ENCODE measurements around the gene ZFAND3.

Gene ZFAND3

DNA sequence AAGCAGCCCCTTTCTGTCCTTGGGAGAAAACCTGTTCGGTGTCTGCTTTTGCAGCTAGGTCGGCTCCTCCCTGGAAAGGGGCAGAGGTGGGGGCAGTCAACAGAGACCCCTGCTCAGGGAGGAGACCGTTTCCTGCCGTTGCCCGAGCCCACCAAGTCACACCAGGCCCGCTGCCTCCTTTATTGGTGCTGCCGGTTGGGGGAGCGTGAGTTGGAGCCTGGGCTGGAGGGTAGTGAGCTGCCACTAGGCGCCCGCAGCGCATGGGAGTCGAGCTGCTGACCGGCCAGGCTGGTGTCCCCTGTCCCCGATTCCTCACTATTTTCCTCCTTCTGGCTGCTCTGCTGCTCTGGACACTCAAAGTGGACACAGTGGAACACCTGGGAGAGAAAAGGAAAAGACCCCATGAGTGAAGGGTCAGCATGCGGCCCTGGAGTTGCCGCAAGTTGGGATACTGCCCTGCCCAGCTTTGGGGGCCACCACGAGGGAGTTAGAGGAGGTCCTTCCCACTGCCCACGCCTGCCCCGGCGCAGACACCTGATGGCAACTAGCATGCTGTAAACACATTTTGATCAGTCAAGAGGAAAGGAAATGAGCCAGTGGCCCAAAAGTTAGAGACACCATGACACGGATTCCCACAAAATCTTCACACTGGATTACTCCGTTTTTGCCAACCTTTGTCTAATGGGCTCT, 355.4 kb downstream of the ZFAND3 start:
- no peak for DNase-seq

DNA sequence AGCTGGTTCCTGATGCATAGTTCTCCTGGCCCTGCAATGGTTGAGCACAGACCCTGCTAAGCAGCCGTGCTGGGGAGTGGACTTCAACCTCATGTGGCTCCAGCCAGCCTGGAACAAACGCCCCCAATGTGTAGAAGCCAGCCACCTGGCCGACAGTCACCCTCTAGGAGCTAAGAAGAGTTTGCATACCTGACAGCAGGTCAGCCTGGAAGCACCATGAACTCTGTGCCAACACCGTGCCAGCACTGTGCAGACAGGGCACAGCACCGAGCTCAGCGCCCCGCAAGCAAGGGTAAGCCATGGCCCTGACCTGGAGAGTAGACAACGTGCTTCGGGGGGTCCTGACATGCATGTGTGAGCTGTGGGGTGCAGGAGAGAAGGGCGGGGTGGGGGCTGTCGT, 356.3 kb downstream of the ZFAND3 start:
- no peak for DNase-seq

DNA sequence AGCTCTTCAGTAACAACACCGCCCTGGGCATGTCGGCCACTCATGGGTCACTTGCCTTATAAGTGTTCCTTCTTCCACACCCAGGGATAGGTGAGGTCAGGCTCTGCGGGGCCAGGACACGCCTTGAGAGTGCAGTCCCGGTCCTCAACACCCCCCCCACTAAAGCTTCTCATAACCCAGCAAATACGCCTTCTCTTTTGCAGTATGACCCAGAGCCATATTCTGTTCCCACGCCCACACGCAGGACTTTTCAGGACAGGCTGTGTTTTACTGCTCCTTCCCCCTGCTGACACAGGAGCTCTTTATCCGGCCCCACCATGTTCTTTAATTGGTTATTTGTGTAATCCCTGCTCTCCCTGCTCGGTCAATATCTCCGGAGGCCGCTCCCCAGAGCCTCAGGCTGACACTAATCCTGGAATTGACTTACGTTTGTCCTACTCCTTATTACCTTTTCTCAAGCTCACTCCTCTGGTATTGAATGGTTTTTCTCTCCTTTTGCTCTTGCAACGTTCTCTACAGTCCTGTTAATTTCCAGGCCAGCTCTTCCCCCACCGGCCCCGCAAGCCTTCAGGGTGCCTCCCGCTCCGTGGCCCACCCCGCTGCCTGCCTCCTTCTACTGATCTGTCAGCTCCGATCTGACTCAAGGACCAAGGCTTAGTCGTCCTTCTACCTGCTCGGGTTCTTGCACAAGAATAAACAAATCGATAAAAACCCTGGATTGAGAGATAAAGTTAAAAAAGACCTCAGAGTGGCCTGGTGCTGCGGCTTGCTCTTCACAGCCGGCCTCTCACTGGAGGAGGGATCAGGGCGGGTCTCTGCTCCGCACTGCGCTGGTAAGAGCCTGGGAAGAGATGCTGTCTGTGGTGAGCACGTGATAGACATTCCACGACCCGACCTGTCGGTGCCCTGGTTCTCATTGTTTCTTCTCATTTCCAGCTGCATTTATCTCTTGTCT, 357.5 kb downstream of the ZFAND3 start:
- DNase-seq = no peak

DNA sequence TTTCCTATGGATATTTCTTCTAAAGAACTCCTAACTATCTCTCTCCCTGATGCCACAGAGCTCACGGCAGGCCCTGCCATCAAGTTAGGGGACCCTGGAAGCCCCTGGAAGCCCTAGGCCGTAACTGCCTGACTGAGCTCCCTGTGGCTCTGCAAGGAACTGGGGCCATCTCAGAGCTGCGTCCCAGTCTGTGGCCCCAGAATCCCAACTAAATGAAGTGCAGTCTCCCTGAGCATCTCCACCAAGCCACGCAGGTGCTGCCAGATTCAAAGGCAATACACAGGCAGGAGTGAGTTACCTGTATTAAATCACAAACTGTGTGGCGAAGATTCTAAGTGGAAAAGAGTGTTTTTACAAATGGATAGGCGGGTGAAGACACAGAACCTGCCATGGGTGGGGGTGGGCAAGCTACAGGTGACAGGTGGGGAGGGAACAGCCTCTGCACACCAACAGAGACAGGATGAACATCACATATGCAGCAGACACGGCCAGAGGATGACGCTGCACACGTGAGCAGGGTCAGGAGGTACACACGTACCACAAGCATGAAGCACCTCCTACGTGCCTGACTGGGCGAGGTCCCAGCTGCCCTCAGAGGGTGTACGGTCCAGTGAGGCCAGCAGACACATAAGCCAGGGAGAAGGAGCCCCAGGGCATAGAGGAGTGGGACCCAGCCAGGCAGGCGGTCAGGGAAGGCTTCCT, 358.5 kb downstream of the ZFAND3 start:
- no peak for DNase-seq

DNA sequence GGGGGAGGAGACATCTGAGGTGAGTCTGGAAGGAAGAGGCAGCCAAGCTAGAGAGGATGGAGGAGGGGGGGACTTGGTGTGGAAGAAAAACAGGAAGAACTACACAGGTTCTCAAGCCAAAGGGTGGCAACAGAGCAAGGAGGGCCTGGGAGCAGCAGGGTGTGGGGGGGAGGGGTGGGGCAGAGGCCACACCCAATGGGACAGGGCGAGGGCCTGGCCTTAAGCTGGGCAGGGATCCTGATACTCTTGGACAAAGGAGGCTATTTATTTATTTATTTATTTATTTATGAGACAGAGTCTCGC, 359.0 kb downstream of the ZFAND3 start:
- DNase-seq = no peak

DNA sequence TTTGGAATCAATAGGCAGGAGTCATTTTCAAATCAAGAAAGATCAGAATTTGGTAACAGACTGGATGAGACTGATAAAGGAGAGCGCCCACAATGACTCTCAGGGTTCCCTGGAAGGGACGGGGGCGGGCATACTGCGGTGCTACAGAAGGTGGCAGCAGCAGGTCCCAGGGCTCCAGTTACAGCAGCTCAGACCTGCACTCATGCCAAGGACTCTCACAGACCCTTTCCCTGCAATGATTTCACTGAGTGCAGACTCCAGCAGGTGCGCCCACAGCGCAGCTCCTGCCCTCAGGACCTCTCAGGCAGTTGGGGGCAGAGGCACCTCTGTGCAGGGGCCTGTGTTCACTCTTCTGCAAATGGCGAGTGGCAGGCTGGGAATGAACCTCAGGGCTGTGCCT, 359.8 kb downstream of the ZFAND3 start:
- DNase-seq = peak; percentile 18

DNA sequence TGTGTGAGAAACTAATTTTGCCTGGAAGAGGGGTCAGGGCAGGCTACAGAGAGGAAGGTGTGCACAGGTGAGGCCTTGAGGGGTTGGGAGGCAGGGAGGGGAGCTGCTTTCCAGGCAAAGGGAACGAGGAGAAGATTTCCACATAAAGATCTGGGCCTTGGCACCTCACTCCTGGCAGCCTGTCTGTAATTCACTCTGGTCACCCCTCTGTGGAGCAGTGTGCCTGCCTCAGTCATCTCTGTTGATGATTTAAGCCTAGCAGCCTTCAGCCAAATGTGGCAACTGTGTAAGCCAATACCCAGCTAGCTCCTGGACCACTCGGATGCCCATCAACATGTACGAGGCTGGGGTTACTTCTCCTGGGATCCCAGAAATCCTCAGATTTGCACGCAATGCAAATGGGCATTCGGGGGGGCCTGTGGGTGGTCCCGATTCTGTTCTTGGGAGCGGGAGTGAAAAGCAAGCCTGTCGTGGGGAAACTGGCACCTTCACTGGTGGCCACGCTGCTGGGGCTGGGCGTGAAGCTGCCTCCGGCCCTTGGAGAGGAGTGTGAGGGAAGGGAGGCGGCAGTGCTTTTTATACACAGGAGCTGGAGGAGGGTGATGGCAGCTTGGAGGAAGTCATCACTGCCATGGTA, 360.4 kb downstream of the ZFAND3 start:
- no peak for DNase-seq

DNA sequence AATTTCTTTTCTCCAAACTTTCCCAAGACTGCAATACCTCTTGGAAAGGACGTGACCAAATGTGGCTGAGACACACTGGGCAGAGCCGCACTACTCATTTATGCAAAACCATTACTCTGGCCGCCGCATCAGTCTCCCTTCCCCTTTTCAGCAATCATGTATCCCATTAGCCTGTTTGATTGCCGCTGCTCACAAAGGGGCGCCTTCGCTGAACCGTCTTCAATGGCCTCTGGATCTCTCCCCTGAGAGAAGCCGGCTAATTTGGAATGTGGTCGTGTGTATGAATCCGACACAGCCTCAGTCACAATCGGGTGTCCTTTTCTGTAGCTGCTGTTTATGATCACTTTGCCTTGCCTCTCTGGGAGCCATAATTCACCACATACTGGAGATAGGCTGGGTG, 361.1 kb downstream of the ZFAND3 start:
- DNase-seq = no peak

DNA sequence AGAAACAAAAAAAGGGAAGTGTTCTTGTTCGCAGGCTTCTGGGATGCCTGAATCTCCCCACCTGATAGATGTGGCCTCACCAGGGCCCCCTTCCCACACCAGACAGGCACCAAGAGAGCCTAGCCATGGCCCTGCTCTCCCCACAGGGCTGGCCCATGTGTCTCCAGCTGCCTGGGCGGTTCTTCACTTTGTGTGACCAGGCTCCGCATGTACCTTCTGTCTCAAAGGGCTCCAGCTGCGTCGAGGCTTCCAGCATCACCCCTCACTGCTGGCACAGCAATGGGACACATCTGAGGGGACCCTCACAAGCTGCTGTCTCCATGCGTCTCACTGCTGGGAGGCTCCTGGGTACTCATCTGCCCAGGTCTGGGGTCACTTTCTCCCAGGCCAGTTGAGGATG, 362.9 kb downstream of the ZFAND3 start:
- DNase-seq = no peak

DNA sequence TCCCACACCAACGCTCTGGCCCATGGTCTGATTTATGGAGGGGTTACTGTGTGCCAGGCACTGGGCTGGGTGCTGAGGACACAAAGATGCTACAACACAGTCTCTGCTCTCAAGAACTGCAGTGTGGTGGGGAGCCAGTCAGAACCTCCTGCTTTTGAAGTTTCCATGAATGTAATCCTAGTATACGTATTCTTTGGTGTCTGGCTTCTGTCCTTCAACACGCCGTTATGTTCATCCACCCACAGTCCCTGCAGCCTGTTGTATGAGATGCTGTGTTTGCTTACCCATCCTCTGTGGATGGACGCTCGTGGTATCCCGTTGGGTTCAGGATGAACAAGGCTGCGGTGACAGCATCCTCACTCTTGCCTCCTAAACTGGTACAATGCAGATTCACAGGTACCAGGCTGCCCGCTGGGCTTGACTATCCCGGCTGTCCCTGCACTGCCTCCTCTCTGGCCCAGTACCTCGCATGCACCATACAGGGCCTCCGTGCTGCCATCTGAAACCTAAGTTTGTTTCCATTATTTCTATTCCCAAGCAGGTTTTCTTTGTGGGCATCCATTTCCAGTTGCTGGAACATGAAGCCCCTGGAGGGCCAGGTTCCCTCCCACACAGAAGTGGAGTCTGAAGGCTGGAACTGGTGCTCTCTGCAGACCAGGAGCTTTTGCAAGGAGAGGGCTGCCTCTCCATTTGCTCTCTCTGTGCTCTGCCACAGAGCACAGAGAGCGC, 364.5 kb downstream of the ZFAND3 start:
- no peak for DNase-seq

DNA sequence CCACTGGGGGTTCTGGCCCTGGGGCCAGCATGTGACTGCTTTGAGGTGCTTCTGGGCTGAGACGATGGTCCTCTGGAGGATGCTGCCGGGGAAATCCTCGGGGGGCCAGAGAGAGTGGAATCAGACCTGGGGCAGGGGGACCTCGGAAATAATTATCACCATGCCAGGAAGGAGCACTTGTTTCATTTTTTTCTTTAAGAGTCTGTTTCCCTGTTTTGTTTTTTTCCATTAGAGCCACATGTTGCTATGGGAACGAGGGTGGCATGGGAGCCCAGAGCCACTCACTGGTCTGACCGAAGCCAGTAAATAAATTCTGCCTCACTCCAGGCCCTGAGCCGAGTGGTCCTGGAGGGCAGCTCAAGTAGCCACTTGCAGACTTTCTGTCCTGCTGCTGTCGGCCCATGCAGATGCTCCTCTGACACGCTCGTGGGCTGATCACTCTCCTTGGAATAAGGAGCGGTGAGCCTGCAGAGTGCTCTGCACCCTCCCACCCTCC, 365.1 kb downstream of the ZFAND3 start:
- DNase-seq = no peak

DNA sequence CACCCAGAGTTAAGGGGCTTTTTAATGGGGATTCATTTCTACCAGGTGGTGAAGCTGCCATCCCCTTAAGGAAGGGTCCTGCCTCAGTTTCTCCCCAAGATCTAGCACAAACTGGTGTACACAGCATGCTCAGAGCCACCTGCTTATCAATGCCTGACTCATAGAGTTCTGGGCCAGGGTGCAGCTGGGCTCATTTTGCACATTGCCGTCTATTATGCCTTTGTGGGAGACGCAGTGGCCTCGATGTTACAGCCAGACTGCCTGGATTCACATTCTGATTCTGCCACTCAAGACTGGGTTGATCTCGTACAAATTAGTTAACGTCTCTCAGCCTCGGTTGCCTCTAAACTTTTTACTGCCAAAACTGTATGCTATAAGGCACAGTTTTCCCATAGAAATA, 365.7 kb downstream of the ZFAND3 start:
- DNase-seq = no peak

DNA sequence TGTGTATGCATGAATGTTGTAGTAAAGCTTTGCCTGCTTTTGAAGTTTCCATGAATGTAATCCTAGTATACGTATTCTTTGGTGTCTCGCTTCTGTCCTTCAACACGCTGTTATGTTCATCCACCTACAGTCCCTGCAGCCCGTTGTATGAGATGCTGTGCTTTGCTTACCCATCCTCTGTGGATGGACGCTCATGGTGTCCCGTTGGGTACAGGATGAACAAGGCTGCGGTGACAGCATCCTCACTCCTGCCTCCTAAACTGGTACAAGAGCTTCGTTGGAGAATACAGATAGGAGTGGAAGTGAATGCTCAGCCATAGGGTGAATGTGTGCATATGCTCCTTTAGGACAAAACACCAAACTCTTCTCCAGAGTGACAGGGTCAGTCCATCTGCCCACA, 366.2 kb downstream of the ZFAND3 start:
- no peak for DNase-seq

DNA sequence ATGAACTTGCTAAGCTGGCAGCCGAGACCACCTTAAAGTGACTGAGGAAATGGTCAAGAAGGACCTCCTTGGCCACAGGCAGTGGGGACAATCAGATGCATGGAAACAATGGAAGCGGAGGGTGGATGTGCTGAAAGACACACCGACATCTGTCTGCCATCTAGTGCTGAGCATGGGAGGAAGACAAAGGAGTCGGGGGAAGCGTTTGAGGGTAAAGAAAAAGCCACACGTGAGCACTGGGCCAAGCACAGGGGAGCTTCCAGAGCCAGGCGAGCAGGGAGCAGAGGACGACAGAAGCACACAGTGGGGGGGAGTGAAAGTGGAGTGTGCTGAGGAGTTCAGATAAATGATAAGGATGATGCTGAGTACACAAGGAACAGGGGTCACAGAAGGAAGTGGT, 367.8 kb downstream of the ZFAND3 start:
- DNase-seq = no peak

DNA sequence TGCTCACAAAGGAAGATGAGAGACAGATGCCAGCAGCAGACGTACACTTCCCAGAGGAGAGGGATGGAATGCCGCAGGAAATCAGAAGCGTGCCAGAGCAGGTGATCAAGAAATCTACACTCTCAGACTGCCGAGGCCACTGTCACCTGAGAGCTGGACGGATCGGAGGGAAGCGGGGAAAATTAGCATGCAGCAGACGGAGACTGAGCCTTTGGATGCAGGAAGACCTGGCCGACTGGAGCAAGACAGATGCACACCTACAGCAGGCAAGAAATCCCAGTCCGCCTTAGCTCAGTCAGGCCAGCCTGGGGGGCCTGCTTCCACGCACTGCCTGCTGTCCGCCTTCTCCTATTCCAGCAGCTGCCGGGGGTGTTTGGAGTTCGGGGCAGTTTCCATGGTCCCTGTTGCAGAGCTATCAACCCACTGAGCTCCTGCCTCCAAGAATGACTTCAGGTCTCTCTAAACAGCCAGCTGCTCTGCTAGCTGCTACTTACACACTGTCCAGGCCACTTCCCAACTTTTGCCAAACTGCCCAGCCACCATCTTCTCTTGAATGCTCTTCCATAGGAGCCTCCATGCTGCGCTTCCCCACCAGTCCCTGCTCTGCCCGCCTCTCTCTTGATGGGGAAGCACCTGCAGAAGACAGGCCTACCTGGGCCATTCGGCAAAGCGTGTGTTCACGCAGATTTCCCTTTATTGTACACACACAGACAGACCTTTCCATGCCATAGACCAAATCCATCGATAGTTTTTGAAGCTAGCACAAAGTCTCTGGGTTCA, 368.5 kb downstream of the ZFAND3 start:
- no peak for DNase-seq

DNA sequence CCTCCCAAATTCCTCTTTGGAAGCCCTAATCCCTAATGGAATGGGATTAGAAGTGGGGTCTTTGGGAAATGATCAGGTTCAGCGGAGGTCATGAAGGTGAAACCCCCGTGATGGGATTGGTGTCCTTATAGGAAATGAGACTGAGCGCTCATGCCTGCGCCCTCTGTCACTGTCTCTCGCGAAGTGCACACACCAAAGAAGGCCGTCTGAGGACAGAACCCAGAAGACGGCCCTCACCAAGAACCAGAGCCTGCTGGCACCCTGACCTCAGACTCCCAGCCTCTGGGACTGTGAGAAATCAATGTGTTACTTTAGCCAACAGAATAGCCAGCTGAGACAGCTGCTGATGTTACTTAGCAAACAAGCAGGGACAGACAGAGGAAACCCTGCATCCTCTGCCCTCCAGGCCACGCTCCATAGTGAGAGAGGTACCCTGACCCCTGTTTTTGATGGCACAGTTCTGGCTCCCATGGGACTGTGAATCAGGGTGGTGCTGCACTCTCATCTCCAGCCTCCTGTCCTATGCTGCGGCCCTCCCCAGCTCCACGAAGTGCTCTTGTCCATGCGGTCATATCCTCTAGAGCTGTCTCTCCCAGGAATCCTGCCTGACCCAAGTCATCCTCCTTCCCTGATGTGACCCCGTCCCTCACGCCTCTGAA, 369.3 kb downstream of the ZFAND3 start:
- no peak for DNase-seq

DNA sequence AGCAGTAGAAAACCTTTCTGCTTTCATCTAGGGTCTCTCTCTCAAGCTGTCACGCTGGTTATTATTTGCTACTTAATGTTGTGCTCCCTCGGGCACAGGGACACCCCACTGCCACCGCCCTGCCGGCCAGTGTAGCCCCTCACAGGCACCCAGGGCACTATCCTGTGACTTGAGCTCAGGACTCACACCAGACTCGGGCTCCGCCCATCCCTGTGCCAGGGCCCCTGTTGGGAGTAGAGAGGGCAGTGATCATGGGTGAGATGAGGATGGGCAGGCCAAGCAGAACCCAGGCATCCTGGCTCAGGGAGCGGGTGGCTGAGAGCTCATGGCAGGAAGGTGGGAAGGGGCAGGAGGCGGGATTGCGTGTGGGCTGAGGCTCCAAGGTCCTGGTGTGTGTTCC, 371.9 kb downstream of the ZFAND3 start:
- no peak for DNase-seq

DNA sequence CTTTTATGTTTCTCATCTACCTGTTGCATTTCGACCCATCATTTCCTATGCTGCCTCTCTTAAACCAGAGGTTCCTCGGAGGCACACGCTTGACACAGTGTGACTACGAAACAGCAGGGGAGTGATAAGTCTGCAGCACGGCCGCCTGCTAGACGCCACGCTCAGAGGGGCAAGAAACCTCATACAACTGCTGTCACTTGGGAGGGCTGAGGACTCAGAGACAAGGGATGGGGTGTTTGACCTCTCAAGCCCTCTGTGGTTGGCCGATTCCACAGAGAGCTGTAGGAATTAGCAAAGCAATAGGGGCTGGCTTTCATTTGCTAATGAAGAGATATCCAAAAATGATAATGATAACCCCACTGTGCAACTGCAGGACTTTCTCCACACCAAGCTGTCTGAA, 372.5 kb downstream of the ZFAND3 start:
- DNase-seq = no peak

DNA sequence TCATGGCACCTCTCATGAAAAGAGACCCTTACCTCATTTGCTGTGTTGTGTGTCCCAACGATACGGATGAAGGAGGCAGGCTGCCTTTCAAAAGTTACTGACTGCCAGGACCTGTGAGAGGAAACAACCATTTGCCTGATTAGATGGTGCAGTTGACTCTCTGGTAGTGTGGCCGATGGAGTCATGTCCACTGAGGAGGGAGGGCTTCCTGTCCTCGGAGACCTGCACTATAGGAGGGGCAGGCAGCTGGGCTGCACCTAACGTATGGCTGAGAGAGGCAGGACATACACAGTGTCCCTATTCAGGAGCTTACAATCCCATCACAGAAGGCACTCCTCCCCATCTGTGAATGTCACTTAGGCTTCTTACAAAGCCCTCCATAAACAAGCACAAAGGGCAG, 373.0 kb downstream of the ZFAND3 start:
- DNase-seq = no peak

DNA sequence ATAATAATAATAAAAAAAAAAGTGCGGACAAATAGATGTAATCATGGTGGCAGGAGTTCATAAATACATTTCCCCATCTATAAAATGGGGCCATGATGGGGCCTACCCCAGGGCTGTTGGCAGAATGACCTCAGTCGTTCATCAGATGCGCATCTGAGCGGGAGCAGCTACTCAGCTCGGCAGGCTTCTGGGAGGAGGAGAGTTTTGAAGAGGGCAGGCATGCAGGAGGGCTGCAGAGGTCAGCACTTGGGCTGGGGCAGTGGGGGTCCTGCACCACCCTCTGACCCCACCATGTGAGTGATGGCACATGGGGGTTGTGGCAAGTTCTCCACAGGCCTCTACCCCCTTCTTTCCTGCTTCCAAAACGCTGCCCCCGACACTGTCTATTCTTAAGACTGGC, 373.5 kb downstream of the ZFAND3 start:
- DNase-seq = no peak
